ENCODE results near the gene KIFC3. TPM values are rescaled to one million over a fixed set of nuclear protein-coding genes. Genes with fewer than 3 reads are reported as not detected.

The KIFC3 gene
- total and polyA plus RNA-seq, 2 of the 8 experiments (the other 6 are each of a cell fraction or from before 2014, with no cell fraction given) = 2.1 to 7.1 TPM

- TF ChIP-seq KDM1A (IDR thresholded peaks at IDR 0.05; ENCODE audit: borderline replicate concordance, low read length) = no peak
These were observed 15.4 kb downstream of the KIFC3 start (continued) for GRCh38 chr16:57786632-57787518.
